IPS-NIHi11 (cell line): Measurements from ENCODE around the gene PGAM2.
A peak's percentile ranks its signal among the peaks of the same experiment; 100 is the strongest.

Experiments used
- DNase-seq: peaks from one replicate; pipeline ENCODE4 v3.0.0; 2012; ENCODE audit warnings: mixed read lengths, low spot score

Gene PGAM2

DNA sequence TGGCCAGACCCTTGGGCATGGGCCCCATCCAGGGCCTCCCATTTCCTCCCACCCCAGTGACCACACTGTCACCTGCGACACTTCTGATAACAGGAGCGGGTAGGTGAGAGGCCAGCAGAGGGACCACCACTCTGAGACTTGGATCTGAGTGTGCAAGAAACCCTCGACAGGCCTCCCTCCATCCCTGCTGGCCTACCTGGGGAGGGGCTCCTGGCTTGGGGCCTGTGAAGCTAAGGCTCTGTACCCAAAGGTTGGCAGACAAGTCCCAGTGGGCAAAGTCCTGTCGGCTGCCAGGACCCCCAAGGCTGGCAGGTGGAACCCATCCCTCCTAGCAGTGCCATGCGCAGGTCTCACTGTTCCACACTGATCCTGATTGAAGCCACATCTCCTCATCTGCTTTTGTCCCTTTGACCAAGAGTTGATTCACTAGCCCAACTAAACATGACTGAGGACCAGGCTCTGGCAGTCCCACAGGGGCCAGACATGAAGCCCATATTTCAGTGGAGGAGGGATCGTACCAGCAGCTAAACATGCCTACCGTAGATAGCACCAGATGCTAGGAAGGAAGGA, 1.2 kb upstream of the PGAM2 start:
- DNase-seq = no peak

DNA sequence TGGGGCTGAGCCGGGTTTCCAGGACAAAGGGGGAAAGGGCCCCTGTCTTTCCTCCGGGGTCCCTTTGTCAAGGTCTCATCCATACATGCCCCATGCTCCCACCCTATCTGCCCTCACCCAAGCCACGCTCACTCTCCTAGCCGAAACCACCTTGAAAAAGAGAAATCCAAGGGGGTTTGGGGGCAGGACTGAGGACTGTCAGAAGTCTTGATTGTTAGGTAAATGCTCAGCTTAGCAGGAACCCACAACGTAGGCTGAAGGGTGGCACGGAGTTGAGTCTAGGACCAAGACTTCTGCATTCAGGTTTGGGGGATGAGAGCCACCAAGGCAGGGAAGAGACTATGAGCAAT, 719 bp upstream of the PGAM2 start:
- DNase-seq = no peak

DNA sequence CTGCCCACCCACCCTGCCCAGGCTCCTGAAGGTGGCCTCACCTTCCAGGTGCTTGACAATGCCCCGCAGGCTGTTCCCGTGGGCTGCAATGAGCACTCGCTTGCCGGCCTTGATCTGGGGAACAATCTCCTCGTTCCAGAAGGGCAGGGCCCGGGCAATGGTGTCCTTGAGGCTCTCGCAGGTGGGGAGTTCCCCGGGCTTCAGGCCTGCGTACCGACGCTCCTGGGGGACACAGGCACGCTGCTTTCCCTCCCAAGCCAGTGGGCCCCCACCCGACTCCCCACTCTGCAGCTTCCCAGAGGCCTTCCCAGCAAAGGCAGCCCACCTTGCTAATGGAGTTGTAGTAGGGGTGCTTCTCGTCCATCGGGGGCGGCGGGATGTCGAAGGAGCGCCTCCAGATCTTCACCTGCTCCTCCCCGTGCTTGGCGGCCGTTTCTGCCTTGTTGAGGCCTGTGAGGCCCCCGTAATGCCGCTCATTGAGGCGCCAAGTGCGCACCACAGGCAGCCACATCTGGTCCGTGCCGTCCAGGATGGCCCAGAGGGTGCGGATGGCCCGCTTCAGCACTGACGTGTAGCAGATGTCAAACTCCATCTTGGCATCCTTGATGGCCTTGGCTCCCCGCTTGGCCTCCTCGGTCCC, 456 bp downstream of the PGAM2 start:
- no peak for DNase-seq

DNA sequence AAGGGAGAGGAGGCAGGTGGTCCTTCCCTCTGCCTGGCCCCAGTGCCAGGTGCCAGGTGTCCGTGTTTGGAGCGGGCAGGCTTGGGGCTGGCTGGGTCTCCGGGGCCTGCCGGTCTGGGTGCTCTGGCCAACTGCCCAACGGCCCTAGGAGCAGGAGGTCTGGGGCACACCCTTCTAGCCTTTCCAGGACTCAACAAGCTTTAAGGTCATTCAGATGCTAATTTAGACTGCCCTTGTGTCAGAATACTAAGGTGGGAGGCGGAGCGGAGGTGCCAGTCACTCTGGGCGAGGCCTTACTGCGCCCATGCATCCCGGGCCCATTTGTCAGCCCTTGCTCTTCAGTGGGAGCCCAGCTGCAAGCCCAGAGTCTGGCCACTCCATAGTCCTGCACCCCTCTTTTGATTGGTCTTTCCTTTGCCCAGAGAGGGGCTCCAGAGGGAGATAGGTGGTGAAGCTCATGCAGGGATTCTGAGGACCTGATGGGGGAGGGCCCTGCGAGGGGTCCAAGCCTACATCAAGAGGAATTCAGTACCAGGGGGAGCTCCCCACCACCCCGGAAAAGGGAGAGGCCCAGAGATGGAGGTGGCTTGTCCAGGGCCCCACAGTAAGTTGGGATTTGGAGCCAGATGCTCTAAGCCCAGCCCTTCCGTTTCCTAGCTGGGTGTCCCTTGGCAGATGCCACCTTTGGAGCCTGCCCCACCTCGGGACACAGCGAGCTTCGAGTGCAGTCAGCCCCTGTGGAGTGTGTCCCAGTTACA, 1.3 kb downstream of the PGAM2 start:
- DNase-seq = peak; percentile 67

DNA sequence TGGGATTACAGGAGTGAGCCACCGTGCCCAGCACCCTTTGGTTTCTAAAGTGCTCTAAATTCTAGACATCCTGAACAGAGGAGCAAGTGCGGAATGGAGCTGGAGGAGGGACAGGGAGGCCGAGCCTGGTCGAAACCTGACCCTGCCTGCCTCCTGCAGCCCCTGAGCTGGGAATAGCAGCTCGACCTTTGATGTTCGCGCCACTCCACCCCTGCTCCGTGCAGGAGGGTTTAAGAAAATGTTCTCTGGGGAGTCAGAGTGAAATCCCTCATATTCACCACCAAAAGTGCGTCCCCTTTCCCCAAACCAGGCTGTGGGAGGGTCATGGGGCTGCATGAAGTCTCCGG, 1.8 kb downstream of the PGAM2 start:
- DNase-seq = peak; percentile 67

DNA sequence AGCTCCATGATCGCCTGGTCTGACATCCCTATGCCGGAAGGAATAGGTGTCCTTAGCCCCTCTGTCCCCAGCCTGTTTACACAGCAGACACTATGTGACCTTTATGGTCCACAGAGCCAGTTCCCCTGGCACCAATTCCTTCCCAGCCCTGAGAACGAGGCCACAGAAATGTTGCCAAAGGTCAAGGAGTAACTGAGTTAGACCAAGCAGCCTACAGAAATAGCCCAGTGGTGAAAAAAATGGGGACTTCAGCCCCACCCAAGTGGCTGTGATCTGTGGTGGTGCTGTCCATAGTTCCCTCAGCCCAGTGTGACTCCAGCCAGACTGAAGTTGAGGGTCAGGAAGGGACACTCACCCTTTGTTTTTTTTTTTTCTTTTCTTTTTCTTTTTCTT, 2.5 kb downstream of the PGAM2 start:
- DNase-seq = no peak

DNA sequence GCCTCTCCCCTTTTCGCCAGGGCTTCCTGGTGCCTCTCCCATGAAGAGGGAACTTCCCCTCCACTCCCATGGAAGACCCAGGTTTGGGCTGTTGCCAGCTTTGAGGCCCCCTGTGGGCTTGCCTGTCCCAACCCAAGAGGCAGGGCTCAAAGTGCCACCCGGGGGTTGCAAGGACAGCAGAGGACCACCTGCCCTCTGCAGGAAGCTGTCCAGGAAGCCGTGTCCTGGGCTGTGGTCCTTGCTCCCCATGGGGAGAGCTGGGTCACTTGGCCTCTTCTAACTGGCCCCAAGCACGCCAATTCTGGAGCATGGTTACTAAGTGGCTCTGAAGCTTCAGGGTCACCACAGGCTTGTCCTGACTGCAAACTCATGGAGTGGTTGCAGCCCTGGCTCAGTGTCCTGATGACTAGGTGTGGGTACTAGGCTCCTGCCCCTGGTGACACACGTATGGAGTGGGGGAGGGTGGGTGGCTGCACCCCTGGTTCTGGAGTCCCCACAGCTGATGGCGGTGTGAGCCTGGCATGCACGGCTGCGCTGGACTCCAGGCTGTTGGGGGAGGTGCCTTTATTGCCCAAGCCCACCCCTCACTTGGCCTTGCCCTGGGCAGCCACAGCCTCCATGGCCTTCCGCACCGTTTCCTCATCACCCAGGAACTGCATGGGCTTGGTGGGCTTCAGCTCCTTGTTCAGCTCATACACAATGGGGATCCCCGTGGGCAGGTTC, 3.0 kb downstream of the PGAM2 start:
- no peak for DNase-seq

DNA sequence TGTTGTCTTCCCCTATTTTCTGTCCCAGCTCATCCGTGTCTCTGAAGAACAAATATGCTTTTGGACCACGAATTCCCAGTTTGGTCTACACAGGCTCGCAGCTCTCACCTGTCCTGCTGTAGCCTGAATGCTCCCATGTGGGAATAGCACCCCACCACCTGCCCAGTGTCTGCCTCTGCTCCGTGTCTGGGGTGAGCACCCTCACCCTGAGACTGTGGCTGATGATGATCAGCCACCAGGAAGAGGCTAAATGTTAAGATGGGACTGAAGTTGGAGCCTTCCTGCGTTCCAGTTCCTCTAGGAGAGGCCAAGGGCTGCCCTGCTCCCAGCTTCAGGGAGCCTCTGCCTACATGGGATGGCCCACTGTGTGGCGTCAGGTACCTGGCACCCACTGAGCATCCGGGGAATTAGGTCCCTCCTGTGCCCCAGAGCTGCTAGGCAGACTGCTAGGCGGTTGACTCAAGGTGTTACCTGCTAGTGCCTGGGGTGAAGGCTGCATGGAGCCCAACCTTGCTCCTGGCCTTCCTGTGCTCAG, 3.7 kb downstream of the PGAM2 start:
- DNase-seq = no peak

DNA sequence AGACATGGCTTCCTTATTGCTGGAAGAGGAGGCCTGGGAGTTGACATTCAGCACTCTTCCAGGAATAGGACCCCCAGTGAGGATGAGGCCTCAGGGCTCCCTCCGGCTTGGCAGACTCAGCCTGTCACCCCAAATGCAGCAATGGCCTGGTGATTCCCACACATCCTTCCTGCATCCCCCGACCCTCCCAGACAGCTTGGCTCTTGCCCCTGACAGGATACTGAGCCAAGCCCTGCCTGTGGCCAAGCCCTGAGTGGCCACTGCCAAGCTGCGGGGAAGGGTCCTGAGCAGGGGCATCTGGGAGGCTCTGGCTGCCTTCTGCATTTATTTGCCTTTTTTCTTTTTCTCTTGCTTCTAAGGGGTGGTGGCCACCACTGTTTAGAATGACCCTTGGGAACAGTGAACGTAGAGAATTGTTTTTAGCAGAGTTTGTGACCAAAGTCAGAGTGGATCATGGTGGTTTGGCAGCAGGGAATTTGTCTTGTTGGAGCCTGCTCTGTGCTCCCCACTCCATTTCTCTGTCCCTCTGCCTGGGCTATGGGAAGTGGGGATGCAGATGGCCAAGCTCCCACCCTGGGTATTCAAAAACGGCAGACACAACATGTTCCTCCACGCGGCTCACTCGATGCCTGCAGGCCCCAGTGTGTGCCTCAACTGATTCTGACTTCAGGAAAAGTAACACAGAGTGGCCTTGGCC, 4.3 kb downstream of the PGAM2 start:
- no peak for DNase-seq

DNA sequence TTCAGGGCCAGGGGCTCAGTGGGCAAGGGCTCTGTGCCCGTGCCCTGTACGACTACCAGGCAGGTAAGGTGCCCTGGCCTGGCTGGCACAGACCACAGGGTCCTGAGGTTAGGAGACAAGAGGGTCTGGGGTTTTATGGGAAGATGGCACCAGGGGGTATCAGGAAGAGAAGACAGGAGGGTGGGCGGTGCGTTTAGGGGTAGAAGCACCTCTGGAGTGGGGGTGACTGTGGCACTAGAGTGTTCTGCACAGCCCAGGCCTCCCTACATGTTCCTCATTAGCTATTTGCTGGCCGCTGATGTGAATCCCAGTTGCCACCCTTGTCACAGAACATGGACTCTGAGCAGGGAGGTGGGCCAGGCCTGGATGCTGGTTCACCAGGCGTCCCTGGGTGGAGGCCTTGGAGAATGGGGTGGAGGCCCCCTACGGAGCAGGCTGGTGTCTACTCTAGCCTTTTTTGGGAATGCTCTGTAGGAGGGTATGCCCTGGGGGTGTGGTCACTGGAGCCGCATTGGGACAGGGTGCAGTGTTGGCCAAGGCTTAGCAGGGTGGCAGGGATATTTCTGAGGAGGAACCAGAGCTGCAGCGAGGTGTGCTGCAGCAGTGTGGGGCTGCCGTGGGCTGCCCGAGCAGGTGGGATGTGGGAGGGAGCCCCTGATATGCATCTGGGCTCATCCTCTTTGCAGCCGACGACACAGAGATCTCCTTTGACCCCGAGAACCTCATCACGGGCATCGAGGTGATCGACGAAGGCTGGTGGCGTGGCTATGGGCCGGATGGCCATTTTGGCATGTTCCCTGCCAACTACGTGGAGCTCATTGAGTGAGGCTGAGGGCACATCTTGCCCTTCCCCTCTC, 5.0 kb downstream of the PGAM2 start:
- no peak for DNase-seq

DNA sequence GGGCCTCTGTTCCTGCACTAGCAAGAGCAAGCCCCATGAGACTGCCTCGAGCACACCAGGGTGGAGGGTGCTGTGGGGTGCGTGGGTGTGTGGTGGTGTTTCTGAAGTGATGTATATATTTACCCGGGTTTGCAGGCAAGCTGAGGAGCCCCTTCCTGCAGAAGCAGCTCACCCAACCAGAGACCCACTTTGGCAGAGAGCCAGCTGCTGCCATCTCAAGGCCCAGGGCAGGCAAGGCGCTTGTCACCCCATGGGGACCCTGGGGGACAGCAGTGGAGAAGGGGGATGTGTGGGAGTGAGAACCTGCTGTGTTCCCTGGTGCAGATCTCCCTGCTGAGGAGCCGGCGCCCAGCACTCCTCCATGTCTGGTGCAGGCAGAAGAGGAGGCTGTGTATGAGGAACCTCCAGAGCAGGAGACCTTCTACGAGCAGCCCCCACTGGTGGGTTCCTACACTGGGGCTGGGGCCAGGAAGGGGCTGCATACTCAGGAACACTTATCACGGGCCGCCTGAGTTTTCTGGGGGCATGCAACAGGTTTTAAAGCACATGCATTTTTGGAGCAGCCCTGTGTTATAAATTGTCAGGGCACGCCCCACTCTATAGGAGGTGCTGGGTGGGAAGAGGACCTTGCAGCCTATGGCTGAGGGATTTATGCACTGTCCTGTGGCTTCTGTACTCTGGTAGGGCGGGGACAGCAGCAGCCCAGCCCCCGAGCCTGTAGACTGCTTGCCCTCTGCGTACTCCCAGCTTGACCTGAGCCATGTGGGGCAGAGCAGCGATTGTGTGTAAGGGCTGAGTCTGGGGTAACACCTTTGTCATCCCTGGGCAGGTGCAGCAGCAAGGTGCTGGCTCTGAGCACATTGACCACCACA, 5.9 kb downstream of the PGAM2 start:
- DNase-seq = no peak

DNA sequence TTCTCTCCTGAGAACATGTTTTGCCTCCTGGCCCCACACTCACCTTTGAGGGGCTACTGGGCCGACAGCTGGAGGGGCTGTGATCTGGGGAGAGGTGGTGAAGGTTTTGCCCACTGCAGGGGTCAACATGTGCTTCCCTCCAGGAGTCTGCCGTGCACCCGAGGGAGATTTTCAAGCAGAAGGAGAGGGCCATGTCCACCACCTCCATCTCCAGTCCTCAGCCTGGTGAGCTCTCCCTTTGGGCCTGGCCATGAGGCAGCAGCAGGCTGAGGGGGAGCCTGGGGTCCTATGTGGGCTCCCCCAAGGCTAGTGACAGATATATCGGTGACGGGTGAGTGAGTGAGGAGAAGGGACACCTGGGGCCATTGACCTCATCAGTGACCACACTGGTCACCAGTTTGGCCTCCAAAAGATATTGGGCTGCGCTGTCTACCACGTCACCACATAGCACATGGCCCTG, 6.6 kb downstream of the PGAM2 start:
- DNase-seq = no peak

DNA sequence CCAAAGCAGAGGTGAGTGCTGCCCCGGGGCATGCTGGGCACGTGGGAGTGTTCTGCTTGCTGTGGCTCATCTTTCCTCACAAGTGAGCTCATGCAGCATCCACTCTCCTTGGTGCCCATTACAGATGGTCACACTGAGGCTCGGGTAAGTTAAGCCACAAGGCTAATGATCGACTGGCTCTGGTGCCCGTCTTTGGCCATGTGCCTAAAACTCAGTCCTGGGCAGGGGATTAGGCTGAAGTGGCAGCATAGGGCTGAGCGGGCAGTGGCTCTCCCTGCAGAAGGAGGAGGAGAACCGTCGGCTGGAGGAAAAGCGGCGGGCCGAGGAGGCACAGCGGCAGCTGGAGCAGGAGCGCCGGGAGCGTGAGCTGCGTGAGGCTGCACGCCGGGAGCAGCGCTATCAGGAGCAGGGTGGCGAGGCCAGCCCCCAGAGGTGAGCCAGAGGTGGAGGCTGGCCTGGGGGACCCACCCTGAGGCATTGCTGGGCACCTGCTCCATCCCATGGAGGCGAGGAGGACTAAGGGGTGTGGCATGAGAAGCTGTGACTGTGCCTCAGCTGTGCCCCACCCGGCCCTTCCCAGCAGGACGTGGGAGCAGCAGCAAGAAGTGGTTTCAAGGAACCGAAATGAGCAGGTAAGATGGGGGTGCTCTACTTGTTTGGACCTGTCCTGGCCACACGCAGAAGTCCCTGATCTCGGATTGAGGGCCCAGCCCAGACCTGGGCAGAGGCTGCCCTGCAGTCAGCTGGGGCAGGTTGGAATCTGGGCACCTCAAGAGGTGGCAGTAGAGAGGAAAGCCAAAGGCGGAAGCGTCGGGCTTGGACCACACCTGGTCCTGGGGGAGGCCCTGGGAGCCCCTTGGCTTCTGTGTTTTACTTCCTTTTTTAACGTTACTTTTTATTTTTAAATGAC, 7.3 kb downstream of the PGAM2 start:
- DNase-seq = no peak

DNA sequence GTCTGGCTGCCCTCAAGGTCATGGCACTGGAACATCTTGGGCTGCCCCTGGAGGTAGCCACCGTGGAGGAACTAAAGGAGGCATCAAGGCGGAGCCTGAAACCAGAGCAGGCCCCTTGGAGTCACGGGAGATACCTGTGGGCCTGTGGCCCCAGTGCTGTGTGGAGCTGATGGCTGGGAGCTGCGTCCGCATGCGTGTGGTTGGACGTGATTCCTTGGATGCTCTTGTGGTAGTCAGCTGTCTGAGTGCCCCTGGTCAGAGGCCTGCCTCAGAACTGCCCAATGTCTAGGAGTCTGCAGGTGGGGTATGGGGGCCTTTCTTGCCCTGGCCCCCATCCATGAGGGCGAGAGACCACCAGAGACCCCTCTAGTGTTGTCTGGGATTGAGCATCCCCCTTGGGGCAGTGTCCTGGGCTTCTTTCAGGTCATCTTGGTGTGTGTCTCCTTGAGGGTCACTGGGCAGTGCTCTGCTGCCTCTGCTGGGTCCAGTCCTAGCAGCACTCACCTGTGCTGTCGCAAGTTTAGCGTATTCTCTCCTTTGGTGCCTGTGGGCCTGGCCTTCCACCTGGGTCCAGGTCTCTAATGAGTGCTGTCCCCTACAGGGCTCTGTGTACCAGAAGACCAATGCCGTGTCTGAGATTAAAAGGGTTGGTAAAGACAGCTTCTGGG, 8.1 kb downstream of the PGAM2 start:
- no peak for DNase-seq

DNA sequence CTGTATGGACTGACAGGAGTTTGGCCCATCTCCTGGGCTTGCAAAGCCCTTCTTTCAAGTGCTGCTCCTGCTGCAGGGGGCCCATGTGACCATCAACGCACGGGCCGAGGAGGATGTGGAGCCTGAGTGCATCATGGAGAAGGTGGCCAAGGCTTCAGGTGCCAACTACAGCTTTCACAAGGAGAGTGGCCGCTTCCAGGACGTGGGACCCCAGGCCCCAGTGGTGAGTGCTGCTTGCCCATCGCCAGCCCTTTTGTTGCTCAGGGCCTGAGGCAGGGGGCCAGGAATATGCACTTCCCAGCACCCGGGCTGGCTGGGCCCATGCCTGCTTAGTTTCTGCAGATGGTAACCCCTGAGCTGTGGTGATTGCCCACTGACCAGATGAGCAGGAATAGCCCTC, 8.7 kb downstream of the PGAM2 start:
- no peak for DNase-seq

DNA sequence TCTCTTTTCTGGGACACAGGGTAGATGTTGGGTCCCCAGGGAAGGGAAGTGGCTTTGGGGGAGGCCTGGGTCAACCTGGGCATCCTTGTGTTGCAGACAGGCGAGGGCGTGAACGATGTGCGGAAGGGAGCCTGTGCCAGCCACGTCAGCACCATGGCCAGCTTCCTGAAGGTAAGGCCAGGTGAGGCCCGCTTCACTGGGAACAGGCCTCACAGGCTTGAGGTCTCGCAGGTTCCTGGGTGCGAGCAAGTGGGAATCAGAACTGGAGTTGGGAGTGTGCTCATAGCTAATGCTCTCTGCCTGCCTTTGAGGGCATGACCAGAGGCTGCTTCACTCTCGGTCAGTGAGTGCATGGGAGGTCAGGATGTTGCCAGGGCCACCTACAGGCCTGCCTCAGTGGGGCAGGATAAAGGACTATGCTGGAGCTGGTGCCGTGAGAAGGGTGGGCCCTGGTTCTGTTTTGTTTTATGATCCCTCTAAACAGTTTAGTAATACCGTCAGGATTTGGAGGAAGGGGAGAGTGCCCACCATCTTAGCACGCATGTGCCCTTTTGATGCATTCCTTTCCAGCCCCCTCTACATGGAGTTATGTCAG, 12.5 kb downstream of the PGAM2 start:
- DNase-seq = no peak

DNA sequence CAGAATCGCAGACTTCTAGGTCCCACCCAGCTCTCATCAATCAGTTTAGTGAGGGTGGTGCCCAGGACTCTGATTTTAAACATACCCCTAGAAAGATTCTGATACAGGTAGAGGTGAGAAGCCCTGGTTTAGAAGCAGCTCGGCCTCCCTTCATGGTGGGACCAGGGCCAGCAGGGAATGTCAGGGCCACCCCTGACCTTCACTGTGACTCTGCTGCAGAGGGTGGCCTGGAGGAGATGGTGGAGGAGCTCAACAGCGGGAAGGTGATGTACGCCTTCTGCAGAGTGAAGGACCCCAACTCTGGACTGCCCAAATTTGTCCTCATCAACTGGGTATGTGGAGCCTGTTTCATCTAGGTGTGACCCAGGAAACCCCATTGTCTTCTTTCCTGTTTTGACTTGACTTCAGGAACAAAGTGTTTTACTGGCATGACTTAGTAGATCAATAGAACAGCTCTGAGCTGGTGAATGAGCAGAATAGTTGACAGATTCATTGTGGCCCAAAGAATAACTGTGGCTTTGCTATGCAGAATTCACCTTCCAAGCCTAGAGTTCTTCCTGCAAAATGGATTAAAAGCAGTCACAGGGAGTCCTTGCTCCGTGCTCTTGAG, 13.7 kb downstream of the PGAM2 start:
- DNase-seq = no peak
